Measurements from ENCODE around the gene EFCAB9. TPM values are rescaled to one million over a fixed set of nuclear protein-coding genes. Genes with fewer than 3 reads are reported as not detected.

Gene EFCAB9
- total RNA-seq, 4 donors from 2014 or later, result not detected

DNA sequence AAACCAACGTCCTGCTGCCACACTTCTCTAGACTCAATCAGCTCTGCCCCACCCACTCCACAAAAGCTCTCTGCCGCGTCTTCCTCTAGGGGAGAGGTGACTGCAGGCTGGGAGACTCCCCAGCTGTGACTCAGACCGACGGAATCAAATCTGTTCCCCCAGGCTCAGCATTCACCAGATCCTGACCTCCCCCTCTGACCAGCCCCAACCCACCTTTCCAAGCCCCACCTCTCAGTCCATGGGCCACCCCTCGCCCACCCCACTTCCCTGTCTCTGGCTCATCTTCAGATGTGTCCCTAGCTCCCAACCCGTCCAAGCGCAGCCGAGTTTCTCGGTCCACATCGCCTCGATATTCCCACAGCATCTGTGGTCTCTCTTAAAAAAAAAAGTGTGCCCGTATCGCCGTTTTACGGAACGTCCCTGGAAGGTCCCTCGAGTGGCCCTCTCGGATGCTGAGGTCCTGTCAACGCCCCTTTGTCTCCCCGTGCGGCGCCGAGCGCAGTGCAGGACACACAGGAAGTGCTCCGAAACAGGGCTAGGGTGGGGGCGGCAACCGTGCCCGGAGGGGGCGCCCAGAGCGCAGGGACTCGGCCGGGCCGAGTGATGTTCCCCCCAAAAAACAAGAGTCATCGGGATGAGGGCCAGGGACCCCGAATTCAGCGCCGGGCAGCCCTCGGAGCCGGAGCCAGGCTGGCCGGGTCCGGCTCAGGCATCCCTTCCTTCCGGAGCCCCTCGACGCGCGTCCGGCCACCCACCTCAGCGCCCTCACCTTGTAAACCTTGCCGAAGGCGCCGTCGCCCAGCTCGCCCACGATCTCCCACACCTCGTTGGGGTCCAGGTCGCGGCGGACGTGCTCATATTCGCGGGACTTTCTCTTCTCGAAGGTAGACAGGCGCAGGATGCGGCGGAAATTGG lies 6.6 kb upstream of the EFCAB9 start:
- TF ChIP-seq, protein P1, sequence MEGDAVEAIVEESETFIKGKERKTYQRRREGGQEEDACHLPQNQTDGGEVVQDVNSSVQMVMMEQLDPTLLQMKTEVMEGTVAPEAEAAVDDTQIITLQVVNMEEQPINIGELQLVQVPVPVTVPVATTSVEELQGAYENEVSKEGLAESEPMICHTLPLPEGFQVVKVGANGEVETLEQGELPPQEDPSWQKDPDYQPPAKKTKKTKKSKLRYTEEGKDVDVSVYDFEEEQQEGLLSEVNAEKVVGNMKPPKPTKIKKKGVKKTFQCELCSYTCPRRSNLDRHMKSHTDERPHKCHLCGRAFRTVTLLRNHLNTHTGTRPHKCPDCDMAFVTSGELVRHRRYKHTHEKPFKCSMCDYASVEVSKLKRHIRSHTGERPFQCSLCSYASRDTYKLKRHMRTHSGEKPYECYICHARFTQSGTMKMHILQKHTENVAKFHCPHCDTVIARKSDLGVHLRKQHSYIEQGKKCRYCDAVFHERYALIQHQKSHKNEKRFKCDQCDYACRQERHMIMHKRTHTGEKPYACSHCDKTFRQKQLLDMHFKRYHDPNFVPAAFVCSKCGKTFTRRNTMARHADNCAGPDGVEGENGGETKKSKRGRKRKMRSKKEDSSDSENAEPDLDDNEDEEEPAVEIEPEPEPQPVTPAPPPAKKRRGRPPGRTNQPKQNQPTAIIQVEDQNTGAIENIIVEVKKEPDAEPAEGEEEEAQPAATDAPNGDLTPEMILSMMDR (IDR thresholded peaks at IDR 0.05), result no peak
- peak in 1 of 4 donors; percentile 48 for TF ChIP-seq POLR2A (IDR thresholded peaks at IDR 0.05)
- H3K36me3 ChIP-seq, result no peaks in the 10 kb centered on the region
- peaks cover 0 to 13% (median 0%) of the 10 kb centered on the region in 4 donors for H3K27me3 ChIP-seq
- 0 to 1% methylated on average over 17 to 26 of the region's 66 CpGs for WGBS, 2 donors
- no peak for DNase-seq
- peak overlapping the region; percentile 83 to 92 (median 90) for H3K27ac ChIP-seq
- peaks cover 22 to 52% (median 22%) of the 10 kb centered on the region in 3 donors for H3K4me1 ChIP-seq
- no peaks in the 10 kb centered on the region for H3K9me3 ChIP-seq
- intact Hi-C loops (cut with DNase I), result loop anchor here (5.0 kb wide), 1 partner anchor 80 kb away; no protein-coding TSS in a partner anchor
- peak overlapping the region; percentile 48 to 87 (median 72) for H3K4me3 ChIP-seq

DNA sequence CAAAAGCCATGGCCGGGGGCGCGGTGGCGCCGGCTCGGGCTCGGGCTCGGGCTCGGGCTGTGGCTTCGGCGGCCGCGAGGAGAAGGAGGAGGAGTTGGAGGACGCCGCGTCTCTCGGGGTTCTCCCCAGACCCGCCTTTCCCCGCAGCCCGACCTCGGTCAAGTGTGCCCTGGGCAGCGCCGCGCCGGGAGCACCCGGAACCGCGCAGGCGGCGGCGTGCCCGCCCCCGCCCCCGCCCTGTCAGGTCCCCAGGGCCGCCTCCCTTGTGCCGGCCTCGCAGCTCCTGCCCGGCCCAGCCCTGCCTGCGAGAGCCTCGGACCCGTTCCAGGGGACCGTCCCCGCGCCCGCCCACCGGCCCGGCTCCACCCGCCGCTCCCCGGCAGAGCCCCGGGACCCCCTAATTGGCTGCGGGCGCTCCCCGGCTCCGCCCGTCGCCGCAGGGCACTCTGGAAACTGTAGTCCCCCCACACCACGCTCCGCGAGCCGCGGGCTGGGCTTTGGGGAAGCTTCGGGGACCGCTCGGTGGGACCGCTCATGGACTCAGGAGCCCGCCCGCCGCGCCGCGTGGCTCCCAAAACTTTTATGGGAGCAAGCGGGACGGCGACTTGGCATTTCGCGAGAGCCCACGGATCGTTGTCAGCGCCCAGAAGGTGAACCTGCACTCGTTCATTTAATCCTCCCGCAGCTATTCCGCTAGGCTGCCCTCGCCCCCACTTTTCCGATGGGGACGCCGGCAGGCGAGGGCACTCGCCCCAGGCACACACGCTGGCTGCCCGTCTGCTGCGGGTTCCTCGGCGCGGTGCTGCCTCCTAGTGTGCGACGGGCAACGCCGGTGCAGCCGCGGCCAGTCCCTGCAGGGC lies 5.7 kb upstream of the EFCAB9 start, which contains the start of gene STK10:
Gene STK10 (minus strand): TSS at position 192 of the 860 bp plus-strand sequence. CDS start 182 bp downstream, at position 10.
- H3K4me1 ChIP-seq, result peaks cover 22 to 52% (median 22%) of the 10 kb centered on the region in 3 donors
- H3K36me3 ChIP-seq, result no peaks in the 10 kb centered on the region
- TF ChIP-seq POLR2A (IDR thresholded peaks at IDR 0.05), result peak in 2 of 4 donors; percentile 68 to 71
- TF ChIP-seq, protein P1 (IDR thresholded peaks at IDR 0.05), result peak; percentile 80 to 94 (median 86)
- peaks cover 0 to 16% (median 0%) of the 10 kb centered on the region in 4 donors for H3K27me3 ChIP-seq
- H3K9me3 ChIP-seq, result no peaks in the 10 kb centered on the region
- 0 to 1% methylated on average over 13 to 54 of the region's 102 CpGs for whole genome bisulfite sequencing, 2 donors
- peak within 1 kb of the TSS; percentile 83 to 92 (median 90) for H3K27ac ChIP-seq
- peak; percentile 69 for DNase-seq
- H3K4me3 ChIP-seq, result peak within 1 kb of the TSS; percentile 48 to 87 (median 72)
- intact Hi-C loops (cut with DNase I), result loop anchor here (5.0 kb wide), 1 partner anchor 81 kb away; no protein-coding TSS in a partner anchor

GRCh38 chr5:172188893-172189692 lies 4.9 kb upstream of the EFCAB9 start:
- Histone ChIP-seq H3K36me3 (no peaks in the 10 kb centered on the region), H3K27ac (peak overlapping the region in 2 of 4 donors; percentile 89 to 92), H3K4me3 (peak overlapping the region; percentile 48 to 87 (median 72)), H3K27me3 (peaks cover 0 to 16% (median 0%) of the 10 kb centered on the region in 4 donors), H3K9me3 (no peaks in the 10 kb centered on the region), H3K4me1 (peaks cover 22 to 48% (median 22%) of the 10 kb centered on the region in 3 donors)
- intact Hi-C loops (cut with DNase I), result loop anchor here (5.0 kb wide), 1 partner anchor 82 kb away; no protein-coding TSS in a partner anchor
- DNase-seq, result no peak
- TF ChIP-seq, protein P1 (IDR thresholded peaks at IDR 0.05), result no peak
- TF ChIP-seq POLR2A (IDR thresholded peaks at IDR 0.05), result no peak
- WGBS, 2 donors, result 30 to 52% methylated on average over 20 to 26 of the region's 30 CpGs

DNA sequence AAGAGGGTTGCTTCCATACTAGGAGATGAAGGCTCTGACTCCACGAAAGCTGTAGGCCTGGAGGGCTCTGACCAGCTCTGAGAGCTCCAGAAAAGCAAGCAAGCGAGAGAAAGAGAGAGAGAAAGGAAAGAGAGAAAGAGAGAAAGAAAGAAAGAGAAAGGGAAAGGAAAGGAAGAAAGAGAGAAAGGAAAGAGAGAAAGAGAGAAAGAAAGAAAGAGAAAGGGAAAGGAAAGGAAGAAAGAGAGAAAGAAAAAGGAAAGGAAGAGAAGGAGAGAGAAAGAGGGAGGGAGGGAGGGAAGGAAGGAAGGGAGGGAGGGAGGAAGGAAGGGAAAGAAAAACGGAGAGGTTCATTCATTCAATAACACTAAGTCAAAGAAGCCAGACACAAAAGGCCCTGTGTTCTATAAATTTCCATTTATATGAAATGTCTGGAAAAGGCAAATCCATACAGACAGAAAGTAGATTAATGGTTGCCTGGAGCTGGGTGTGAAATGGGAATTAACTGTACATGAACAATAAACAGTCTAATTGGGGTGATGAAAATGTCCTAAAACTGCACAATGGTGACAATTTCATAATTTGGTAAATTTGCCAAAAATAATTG lies 4.2 kb upstream of the EFCAB9 start:
- Histone ChIP-seq H3K9me3 (no peaks in the 10 kb centered on the region), H3K4me3 (no peak overlapping the region), H3K36me3 (no peaks in the 10 kb centered on the region), H3K27ac (no peak overlapping the region), H3K4me1 (peaks cover 22 to 43% (median 22%) of the 10 kb centered on the region in 3 donors), H3K27me3 (peaks cover 0 to 16% (median 0%) of the 10 kb centered on the region in 4 donors)
- 52 to 75% methylated on average over 1 to 3 of the region's 3 CpGs for WGBS, 2 donors
- TF ChIP-seq, protein P1 (IDR thresholded peaks at IDR 0.05), result no peak
- TF ChIP-seq POLR2A (IDR thresholded peaks at IDR 0.05), result no peak
- DNase-seq, result no peak
- intact Hi-C loops (cut with DNase I), result loop anchor here (5.0 kb wide), 1 partner anchor 82 kb away; no protein-coding TSS in a partner anchor
